IPS-NIHi11 (cell line): Measurements from ENCODE around the gene UBE2Z.
"Not testable (repeated sequence)": the region's sequence is repeated elsewhere in the genome, so short reads cannot be mapped to it uniquely, and the experiment has no call there.

Experiments used
- DNase-seq: peaks from one replicate; pipeline ENCODE4 v3.0.0; 2012; ENCODE audit warnings: mixed read lengths, low spot score

The UBE2Z gene

DNA sequence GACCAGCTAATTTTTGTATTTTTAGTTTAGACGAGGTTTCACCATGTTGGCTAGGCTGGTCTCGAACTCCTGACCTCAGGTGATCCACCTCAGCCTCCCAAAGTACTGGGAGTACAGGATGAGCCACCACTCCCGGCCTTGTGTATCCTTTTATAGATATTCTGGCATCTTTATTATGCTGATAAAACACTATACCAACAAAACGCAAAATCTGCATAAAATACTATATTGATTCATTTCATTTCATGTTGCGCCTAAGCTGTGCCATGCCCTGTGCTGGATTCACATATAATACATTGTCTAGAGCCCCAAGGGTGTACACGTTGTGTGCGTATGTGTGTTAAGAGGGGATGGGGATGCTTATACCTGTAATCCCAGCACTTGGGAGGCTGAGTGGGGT is 3.8 kb upstream of the UBE2Z start:
- DNase-seq = no peak

DNA sequence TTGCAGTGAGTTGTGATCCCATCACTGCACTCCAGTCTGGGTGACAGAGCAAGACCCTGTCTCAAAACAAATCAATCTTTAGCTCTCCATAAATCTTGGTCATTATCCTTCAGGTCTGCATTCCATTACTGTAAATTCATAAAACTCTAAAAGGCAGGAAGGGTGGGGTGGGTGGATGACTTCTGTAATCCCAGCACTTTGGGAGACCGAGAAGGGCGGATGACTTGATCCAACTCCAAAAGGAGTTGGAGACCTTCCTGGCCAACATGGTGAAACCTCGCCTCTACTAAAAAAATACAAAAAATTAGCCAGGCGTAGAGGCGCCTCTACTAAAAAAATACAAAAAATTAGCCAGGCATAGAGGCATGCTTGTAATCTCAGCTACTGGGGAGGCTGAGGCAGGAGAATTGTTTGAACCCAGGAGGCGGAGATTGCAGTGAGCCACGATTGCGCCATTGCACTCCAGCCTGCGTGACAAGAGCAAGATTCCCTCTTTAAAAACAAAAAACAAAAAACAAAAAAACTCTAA is 2.2 kb upstream of the UBE2Z start:
- DNase-seq = no peak

DNA sequence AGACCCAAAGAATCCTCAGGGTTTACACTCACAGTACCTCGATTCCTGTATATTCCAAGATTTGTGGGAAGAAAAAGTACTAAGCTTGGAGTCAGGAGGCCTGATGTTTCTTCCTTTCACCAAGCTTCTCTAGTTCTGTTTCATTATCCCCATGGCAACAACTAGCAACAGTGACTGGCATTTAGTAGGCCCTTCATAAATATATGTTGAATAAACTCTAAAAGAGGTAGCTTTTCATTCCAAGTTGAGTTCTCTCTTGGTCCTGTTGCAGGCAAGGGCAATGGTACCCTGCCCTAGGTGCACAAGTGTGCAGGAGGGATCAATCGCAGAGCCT is 527 bp upstream of the UBE2Z start:
- DNase-seq = no peak

DNA sequence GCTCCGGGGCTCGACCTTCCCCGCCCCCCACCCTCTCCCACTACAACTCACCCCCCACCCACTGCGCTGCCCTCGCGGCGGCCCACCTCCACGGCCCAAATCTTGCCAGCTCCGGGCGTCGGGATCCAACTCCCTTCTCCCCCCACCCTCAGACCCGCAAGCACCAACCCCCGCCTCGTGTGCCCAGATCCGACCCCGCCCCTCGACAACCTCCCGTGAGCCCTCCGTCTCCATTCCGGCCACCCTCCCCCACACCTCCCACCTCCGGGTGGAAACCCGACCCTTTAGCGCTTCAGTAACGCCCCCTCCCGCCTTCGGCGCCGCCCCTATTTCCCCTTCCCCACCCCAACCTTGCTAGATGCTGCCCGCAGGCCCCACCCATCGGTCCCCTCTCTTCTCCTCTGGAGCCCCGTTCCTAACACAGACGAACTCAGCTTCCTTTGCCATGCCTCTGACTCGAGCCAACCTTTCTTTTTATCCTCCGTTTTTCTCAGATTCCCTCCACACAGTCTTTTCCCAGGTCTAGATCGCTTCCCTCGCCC is 717 bp downstream of the UBE2Z start:
- DNase-seq = peak; percentile 94

DNA sequence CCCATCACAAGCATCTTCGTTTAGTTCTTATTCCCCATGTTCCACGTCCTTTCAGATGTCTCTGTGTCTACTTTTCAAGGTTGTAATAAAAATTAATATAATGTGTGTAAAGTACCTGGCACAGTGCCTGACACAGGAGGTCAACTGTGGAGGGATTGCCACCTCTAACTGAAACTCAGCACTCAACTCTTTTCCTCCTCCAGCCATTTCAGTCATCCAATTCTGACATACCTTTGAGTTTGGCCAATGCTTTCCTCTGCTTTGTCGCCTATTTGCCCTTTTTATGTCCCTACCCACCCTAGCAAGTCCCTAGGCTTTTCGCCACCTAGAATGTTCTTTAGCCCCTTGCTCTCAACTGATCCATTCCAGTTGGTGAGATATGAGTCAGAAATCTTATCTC is 1.6 kb downstream of the UBE2Z start:
- DNase-seq = no peak

DNA sequence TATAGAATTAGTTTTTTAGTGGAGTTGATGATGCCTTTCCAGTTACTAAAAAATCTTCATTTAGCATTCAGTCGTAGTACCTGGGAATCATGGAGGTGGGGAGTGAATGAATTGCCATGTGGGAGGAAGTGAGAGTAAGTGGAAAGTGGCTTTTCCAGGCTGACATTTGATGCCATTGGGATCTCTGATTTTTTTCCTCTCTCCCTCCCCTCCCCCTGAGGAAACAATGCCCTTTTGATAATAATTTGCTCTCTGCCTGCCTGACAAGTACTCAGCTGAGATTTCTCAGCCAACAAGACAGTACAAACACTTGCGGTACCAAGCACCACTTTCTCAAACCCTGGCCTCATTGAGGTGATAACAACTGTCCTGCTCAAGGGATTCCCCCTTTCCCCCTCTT is 2.2 kb downstream of the UBE2Z start:
- DNase-seq = no peak

DNA sequence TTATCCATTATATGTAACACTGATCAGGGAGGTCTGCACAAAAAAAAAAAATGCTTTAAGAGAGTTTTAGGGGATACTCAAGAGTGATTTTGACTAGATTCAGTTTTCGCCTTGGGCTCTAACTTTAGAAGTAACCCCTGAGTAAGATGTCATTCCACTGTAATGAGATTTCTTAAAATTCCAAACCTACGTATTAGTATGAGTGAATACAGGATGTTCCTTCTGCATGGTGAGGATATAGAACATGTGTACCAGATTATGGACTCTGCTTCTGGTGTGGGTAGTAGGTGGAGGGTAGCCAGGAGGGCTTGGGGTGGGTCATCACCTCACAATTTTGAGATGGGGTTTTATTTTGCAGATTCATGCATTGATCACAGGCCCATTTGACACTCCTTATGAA is 4.3 kb downstream of the UBE2Z start:
- DNase-seq = no peak

DNA sequence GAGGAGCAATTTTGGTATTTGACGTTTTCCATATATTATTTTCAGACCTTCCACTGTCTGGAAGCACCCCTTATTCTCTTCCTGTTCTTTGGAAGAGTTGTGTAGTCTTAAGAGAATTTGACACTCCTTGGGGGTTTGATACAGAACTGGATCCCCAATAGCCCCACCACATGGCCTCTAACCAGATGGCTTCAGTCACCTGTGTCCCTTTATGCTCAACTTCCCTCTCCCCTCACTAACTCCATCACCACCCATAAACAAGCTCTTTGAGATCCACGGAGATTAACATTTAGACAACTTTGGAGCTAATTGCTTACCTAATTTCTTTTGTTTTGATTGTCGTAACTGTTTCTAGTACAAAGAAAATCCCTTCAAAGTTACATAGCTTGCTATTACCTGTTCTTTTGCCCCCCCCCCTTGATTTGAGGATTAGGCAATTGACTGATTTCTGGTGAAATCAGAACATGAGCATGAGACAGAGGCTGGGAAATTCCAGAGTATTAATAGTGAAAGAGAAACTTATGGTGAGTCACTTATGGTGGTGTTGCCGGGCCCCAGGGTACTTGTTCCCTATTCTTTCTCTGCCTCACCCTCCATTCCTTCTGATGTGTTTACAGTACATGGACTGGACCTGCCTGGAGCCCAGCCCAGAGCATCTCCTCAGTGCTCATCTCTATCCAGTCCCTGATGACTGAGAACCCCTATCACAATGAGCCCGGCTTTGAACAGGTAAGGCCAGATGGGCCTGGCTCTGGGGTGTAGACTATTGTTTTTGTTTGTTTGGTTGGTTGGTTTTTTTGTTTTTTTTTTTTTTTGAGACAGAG is 7.5 kb downstream of the UBE2Z start:
- DNase-seq = no peak

DNA sequence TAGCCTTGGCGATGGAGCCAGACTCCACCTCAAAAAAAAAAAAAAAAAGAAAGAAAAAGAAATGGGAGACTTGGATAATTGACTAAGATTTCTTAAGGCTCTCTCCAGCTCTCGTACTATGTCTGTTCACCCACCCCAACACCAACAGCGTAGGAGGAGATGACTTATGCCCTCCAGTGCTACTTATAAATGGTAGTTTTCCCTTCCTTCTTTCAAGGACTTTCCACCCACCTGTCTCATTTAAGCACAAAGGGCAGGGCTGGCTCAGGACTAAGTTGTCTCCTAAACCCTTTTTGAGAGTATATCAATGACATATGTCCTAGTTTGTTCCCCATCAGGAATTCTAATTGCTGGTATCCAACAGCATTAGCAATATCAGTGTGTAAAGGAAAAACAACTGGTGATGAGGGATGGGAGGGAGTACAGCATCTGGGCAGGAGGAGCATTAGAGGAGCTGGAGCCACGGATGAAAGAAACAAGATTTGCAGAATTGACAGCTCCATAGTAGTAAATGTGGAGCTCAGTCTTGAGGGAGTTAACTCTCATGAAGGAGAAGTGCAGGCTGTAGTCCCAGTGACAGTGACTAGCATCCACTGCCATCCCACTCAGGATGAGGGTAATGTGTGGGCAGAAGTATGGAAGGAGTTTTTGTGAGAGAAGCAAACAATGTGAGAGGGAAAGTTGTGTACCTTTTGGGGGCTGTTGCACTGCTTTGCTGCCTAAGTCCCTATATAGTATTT is 17.2 kb downstream of the UBE2Z start:
- no peak for DNase-seq

DNA sequence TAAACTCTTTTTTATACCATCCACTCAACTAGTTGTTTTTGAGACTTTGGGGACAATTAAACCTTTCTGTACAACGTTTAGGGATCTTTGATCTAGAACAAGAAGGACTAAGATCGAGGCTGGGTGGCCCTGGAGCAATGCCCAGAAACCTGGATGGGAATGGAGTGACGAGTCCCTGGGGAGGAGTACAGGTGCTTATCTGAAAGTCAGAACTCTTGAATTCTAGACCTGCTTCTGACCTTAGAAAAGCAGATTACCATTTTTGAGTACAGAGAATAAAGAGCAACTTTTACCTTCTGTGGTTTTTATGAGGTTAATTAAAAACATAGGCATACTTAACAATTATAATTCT is 17.8 kb downstream of the UBE2Z start:
- no peak for DNase-seq

DNA sequence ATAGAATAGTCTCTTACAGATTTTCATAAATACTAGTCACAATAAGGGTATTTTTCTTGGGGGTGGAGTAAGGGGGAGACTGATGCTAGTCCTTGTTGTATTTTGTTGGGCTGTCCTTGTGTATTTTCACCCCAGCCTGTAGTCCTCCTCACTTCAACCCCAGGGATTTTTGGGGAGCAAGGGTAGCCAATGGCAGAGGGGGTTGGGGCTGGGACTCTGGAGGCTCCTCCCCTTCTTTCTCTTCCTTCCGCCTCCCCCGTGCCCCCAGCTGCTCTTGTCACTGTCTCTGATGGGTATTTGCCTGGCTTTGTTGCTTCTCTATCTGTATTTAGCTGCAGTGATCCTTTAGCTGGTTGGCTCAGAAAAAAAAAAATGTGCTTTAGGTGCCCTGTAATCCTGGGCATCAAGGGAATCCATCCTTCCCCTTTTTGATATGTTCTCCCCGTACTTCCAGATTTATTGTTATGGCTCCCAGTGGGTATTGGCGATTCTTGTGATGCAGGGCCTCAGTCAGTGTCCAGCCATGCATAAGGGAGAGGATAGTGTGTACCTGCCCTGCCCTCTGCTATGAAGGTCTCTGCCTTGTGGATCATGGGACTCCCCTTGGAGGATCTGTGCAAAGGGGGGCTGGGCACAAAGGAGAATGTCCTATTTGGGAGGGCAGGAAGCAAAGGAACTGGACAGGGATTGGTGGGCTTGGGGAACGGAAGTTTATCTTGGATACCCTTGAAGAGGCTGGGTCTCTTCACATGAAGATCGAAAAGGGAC is 20.0 kb downstream of the UBE2Z start:
- no peak for DNase-seq

DNA sequence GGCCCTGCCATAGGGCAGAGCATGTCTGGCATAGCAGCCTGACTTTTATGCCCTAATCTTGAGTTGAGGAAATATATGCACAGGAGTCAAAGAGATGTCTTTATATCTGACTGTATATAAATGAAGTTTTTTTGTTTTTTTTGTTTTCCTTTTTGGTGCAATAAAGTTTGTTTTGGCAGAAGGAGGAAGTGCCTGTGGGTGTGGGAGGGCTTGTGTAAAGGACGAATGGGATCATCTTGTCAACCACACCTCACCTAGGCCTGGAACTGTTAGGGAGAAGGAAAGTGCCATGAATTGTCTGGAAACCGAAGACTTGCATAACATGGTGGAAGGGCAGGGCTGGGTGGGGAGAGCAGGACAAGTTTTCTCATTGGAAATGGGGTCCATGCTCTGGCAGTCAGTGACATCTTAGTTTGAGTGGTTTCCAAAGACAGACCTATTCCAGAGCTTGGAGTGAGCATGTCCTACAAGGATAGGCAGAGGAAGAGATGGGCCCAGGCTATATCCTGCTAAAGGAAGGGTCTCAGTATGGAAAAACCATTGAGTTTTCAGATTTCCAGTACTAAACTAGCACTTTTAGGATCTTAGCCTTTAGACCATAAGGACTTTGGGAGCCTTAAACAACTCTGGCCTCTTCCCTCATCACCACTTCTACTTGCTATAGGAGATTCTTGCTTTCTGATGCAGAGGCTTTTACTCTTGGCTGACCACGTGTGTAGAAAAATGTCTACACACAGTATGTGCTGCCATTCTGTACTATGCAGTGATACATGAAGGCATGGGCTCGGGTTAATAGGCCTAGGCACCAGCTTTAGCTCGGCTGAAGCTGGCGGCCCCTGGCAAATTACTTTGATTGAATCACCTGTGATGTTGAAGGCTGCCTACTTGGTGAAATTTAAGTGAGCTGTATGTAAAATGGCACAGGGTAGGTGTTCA is 20.9 kb downstream of the UBE2Z start:
- DNase-seq = no peak

DNA sequence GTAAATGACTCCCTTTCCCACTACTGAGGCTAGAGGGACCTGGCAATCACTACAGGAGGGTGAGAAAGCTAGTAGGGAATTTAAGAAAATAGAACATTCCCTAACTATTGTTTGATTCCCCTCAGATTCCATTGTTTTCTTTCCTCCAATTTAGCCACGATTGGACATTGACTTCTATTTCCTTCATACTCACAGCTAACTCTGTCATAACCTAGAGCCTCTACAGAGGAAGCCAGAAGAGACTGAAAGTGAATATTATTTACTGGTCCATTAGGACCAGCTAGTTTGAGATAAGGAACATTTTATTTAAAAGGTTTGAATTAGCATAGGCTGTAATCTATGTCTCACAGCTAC is 21.6 kb downstream of the UBE2Z start:
- DNase-seq = no peak

DNA sequence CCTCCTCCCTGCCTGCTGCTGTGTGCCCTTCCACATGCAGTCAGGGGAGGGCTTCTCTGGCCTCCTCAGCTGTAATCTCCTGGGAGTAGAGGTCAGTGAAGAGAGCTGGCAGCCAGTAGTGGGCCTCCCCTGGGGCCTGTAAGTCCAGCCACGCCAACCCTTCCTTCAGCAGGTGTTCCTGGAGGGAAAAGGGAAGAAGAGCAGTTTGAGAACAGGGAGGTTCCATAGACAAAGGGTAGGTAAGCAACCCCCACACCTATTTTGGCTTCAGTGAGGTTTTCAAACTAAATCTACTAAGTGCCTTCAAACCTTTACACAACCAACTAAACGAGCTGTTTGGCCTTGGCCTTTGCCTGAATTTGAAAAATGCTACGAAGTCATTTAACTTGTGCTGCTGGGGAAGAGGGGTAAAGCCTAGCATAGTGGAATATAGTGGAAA is 22.2 kb downstream of the UBE2Z start:
- no peak for DNase-seq

DNA sequence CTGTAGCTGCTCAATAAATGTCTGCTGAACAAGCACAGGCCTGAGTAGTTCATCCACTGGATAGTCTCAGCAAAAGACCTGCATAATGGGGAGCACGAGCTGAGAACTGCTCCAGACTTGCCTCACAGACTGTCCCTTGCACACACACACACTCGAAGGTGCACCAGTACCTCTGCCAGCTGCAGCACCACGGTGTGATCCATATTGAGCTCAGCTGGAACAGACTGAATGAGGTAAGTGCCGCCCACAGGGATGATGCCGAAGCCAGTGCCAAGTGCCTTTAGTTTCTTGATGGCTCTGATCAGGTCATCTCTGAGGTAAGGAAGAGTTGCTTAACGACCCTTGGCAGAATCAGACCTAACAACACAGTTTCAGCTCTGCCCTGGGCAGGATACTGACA is 24.8 kb downstream of the UBE2Z start:
- DNase-seq = no peak

DNA sequence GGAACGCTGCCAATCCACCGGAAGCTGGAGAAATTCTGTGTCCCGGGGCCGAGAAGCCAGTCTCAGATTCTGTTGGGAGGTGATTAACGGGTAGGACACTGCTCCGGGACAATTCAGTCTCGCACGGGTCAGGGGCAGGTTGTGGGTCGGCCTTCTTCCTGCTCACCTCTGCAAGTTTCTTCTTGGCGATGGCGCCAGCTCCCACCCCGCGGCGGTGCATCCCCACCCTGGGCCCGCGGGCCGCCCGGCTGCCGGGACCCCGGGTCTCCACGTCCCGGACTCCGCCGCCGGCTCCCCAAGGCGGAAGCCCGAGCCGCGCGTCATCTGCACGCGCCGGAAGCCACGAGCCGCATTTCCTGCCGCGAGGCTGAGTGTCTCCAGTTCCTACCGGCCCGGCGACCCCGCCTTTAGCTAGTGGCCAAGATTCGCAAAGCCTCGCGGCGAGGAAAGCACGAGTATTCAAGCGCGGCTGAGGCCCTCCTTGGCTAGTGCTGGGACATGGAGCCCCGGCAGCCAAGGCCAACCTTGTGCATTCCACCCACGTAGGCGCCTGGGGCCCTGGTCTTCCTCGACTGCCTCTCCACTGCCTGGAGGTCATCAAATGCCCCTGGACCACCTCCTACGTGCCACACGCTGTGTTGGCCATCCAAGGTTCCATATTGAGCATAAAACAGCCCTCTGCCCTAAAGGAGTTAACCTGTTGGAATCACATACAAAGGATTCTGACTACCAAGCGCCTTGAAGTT is 36.5 kb downstream of the UBE2Z start, which contains the start of gene SNF8:
TSS of gene SNF8 (minus strand) at position 328 of the 746 bp plus-strand sequence. CDS start at position 220, 108 bp downstream.
- DNase-seq = peak; percentile 100

DNA sequence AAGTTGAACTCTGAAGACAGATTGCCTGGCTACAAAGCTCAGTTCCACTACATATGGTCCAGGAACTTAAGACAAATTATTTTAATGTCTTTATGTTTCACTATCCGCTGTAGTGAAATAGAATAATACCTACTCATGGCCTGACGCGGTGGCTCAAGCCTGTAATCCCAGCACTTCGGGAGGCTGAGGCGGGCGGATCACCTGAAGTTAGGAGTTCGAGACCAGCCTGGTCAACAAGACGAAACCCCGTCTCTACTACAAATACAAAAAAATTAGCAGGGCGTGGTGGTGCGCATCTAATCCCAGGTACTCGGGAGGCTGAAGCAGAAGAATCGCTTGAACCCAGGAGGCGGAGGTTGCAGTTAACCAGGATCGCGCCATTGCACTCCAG is 37.0 kb downstream of the UBE2Z start:
- not testable (repeated sequence) for DNase-seq

DNA sequence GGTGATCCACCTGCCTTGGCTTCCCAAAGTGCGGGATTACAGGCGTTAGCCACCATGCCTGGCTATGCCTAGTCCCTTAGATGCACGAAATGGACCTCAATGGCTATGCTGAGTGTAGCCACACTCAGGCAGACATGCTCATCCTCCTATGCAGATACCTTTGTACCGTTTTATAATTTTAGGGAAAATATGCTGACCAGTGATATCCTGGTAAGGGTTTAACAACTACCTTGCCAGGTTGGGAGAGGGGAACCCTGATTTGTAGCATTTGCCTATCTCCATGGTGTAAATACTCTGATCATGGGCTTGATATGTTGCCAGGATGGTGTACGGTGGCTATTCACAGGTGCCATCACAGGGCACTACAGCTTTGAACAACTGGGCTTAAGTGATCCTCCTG is 43.4 kb downstream of the UBE2Z start:
- no peak for DNase-seq

DNA sequence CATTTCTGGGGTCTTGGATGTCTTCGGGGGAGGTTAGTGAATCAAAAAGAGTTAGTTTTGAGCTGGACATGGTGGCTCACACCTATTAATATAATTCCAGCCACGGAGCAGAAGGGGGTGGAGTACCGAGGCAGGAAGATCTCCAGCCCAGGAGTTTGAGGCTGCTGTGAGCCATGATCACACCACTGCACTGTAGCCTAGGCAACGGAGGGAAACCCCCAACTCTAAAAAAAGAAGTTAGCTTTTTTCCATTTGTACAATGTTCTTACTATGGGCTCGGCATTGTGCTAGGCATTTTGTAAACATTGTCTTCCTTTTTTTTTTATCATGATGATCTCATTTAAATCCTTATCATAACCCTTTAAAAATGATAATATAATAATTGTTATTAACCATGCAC is 44.7 kb downstream of the UBE2Z start:
- no peak for DNase-seq

DNA sequence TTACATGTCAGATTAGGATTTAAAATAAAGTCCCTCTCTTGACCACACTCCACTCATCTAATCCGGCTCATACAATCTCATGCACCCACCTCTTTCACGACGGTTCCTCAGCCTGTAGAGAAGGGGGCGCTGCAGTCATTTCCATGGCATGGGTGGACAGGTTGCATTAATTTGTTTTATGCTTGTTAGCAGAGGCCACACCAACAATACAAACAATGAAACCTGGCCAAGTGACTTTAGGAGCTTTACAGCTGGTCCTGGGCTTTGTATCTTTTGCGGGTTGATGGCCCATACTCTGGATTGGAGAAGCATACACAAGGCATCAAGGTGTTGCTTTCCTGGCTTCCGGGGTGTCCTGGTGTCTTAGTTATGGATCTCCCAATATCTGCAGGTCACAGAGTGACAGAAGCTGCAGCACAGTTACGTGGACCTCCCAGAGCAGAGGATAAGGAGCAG is 46.1 kb downstream of the UBE2Z start:
- DNase-seq = no peak
